Astrocyte of the hippocampus (primary cell): ENCODE measurements around the gene BCOR.

Experiments
- DNase-seq: peaks from one replicate; pipeline ENCODE4 v3.0.0; 2011; ENCODE audit warnings: low read depth, low spot score

Gene BCOR

DNA sequence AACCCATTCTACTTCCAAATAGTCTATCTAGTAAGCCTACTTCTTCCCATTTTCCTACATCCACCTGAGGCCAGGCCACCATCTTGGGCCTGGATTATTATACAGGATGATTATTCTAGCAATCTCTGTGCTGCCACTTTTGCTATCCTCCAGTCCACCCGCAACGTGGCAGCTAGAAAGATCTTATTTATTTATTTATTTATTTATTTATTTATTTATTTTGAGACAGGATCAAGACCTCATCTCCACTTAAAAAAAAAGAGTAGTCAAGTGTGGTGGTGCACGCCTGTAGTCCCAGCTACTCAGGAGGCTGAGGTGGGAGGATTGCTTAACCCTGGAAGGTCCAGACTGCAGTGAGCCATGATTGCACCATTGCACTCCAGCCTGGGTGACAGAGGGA is 15.2 kb upstream of the BCOR start:
- DNase-seq: no peak

DNA sequence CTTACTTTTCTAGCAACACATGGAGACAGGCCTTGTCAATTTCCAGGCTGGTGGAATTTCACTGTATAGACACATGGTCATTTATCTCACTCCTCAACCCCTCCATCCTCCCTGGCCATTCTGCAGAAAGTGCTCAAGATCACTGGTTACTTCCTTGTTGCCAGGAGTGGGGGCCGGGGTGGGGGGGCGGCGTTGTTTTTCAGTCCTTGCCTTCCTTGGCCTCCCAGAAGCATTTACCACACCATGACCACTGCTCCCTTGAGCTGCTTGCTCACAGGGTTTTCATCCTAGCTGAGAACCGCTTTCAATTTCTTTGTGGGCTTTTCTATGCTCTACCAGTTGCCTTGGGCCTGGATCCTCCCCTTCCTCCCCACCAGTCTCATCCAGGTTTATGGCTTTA is 14.1 kb upstream of the BCOR start:
- DNase-seq: no peak

DNA sequence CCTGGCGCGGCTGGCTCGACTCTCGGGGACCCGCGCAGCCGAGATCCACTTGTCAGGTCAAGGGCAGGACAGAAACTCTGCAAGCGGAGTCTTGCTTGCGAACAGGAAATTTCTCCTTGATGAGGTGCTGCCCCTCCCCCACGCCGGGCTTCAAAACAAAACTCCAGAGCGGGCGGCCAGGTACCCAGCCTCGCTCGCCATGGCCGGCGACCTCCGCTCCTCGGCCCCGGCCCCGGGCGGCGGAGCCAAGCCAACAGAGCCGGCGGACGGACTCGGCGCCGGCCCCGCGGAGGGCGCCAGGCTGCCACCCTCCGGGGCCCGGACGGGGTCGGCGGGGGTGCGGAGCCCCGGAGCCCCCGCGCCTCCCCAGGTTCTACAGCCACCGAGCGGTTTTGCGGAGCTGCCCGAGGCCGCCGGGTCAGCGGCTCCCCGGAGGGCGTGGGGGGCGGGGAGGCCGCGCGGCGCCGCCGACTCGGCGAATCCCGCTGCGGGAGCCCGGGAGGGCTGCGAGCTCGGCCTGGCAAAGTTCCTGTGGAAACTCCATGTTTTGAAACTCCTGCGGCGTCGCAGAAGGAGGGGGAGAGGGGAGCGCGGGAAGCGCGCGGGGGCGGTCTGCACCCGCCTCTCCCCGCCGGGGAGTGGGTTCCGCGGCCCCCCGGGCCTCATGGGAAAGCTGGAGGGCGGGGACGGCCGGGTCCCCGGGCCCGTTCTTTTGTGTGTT is 11.7 kb upstream of the BCOR start:
- peak; percentile 81 for DNase-seq

DNA sequence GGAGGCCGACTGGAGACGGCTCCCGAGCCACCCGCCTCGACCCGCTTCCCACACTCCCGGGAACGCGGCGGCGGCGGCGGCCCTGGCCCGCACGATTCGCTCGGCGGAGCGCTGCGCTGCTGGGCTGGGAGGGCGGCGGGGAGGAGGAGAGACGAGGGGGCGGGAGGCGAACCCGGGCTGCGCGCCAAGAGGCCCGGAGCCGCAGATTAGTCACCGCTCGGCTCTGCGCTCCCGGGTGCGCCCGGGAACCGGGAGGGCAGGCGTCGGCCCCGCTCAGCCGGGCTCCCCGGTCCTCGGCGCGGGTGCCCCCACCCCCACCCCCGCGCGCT is 11.2 kb upstream of the BCOR start:
- DNase-seq: peak; percentile 90

DNA sequence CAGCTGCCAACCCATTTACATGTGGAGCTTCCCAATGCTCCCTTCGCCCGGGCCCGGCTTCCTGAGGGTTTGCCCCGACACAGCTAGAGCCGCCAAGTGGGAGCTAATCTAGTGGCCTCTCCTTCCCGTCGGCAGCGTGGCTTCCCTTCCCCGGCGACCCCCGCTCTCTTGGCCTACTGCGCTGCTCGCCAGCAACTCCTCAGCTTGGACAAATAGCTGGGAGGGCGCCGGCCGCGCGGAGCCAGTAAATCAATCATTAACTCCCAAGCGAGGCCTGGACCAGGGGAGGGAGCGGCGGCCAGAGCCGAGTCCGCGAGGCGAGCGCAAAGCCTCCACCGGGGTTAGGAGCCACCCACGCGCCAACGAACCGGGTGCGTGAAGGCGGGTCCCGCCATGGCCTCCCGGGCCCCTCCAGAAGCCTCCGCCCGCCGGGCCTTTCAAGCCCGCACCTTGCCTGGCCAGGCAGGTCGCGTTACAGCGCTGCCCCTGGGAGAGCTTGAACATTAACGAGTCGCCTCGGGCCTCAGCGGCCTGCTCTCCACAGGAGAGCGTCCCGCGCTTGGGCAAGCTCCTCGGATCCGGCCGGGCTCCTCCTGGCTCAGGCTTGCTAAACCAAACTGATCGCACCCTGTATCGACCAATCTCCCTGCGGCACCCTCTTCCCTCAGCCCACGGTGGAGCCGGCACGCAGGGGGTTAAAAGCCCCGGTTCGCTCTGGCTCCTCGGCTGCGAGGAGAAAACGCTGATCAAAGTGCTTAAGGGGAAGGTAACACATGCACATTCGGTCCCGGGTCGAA is 10.6 kb upstream of the BCOR start:
- DNase-seq: no peak

DNA sequence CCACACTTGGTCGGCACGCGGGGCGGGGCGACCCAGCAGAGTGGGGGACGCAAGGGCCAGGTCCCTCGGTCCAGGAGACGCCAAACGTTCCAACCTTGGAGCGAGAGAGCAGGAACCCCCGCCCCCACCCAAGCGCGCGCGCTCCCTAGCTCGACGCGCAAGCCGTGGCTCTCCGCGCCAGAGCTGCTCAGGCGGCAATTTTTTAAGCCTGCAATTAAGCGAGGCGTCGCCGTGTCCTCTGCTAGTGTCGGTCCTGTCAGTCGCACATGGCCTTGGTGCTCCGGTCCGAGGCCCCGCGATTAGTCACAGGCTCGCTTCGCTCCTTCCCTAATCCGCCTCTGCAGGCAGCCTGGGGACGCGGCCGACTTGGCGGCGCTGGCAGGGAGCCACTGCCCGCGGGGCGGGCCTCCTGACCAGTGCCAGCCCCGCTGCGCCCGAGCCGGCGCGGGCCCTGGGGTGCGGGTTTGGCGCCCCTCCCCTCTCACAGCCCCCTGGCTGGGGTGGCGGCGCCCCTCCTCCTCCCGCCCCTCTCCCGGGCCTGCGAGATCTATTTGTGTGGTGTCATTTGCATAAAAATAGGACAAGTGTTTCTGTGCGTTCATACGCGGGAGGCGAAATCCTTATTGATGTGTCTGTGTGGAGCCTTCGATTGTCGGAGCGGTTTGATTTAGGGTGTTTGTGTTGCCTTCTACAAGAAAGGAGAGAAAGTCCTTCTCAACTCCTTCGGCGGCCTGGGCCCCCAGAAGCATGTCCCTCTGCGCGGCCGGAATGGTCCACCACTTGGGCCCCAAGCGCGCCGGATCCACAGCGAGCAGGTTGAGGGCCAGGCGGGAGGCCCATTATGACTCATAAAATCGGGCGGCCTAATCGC is 9.8 kb upstream of the BCOR start:
- peak; percentile 71 for DNase-seq

DNA sequence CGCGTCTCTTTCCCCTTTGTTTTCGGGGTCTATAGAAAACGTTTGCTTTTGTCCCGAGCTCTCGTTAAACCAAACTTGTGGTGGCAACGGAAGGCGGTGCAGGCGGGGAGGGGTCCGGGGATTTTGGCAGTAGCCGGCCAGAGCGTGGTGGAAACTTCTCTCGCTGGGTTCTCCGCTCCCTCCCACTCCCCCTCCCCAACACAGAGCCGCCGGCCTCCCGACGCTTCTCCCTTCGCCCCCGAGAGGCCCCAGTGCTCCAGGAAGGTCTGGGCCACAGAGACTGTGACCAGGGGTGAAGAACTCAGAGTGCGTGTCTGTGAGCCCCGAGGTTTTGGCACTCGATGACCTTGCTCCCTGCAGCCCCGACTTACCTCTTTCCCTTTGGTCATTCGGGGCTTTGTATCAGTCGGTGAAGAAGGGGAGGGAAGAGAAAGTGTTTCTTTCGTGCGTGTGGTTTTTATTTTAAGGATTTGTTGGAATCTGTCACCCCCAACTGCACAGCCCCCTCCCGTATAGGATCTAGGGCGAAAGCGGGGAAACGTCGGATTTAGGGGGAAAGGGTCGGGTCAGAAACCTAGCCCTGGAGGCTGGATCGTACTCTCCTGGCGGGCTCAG is 9.0 kb upstream of the BCOR start:
- no peak for DNase-seq

DNA sequence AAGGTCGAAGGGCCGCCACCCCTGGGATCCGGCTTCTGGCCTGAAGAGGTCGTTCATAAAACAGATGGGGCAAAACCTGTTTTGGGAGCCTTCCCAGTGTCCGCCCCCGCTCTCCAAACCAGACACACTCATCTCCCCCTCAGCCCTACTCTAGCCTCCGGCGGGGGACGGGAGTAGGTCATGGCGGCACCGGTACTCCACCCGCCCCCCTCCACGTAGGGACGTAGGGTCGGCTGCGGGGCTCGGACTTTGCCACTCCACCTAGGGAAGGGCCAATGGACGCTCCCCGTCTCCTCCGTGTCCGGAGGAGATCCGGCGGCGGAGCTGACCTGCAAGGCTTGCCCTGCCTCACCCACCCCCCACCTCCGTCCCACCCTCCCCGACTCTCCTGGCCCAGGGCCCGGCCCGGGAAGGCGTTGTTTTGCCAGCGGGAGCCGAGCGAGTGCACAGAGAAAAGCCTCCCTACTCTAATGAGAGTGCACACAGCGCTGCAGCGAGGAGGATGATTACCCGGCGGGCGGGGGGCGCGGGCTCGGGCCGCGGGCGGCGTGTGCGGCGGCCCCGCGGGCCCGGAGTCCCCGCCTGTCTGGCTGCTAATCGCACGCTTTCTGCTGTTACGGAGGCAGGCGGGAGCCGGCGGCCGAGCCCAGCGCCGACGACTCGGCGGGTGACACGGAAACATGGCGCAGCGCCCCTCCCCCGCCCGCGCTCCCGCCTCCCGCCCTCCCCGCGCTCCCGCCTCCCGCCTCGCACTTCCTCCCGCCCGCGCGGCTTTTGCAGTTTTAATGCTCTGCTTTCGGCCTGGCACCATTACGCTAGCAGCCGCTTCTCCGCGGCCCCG is 8.3 kb upstream of the BCOR start:
- DNase-seq: peak; percentile 67

DNA sequence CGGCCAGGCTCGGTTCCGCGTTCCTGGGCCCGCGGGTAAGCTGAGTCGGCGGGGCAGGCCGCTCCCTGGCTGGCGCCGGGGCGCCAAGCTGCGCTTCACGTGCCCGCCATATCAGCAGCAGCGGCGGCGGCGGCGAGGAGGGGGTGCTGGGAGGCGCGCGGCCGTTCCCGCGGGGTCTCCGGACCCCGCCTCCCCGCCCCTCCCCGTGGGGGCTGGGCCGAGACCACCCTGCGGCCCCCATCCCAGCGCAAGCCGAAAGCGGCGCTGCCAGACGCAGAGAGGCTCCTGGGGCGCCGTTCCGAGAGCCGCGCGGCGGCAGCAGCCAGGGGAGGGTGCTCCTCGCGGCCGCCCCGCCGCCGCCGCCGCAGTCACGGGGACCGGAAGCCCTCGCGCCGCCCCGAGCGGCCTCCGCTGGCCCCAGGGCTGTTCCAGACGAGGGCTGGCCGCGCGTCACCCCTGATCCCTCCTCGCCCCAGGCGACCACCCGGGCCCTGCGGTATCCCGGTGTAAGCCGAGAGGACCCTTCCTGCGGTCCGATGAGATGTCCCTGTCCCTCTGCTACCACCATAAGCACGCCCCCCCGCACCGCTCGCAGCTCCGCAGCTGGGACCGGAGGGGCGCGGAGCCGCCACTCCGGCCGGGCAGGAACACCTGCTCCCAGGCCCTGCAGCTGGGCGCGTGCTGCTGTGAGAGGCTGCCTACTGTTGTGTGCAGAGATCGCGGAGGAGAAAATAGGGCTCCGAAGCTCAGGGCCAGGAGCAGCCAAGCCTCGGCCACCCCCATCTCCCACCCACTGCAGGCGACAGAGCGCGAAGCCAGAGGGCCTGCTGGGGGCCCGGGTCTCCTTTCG is 7.5 kb upstream of the BCOR start:
- peak; percentile 57 for DNase-seq

DNA sequence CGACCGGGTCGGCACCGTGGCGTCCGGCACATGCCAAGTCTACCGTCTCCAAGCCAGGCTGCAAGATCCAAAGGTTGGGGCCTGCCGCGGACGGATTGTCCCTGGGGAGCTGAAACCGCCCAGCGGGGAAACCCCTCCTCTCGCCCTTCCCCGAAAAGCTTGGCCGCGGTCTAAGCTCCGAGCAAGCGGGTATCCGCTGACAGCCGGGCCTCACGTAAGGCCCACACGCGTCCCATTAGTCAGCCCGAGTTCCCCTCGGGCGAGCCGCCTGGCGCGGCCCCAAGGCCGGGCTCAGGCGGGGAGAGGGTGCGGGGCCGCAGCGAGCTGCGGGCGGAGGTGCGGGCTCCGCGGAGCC is 6.8 kb upstream of the BCOR start:
- DNase-seq: peak; percentile 75

DNA sequence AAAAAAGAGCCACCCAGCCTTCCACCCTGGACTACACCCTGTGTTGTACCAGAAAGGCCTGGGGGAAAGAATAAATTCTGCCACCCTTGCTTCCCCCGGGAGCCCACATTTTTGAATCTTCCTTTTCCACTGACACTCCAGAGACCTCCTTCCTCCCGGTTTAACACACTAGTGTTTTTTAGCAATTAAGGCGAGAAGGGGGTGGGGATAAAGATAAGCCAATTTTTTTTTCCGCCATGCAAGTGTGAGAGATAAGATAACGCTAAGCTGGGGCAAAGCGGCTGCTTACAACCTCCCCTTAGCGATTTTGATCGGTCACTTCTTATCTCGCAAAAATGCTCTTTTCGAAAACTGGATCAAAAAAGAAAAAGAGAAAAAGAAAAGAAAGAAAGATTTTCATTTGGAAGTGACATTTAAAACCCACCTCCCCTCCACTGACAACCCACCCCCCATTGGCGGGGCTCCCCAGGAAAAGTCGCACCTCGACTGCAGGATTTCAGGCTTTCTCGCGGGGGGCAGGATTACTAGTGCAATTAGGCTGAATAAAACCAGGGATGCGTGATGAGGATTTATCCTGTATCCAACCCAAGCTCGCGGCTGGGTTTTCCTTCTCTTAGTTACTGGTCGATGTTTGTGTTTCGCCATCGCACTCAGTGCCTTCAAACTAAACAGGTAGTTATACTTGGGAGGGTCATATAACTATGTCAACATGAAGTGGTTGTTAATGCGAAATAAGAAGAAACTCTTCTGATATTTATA is 6.0 kb upstream of the BCOR start:
- DNase-seq: no peak

DNA sequence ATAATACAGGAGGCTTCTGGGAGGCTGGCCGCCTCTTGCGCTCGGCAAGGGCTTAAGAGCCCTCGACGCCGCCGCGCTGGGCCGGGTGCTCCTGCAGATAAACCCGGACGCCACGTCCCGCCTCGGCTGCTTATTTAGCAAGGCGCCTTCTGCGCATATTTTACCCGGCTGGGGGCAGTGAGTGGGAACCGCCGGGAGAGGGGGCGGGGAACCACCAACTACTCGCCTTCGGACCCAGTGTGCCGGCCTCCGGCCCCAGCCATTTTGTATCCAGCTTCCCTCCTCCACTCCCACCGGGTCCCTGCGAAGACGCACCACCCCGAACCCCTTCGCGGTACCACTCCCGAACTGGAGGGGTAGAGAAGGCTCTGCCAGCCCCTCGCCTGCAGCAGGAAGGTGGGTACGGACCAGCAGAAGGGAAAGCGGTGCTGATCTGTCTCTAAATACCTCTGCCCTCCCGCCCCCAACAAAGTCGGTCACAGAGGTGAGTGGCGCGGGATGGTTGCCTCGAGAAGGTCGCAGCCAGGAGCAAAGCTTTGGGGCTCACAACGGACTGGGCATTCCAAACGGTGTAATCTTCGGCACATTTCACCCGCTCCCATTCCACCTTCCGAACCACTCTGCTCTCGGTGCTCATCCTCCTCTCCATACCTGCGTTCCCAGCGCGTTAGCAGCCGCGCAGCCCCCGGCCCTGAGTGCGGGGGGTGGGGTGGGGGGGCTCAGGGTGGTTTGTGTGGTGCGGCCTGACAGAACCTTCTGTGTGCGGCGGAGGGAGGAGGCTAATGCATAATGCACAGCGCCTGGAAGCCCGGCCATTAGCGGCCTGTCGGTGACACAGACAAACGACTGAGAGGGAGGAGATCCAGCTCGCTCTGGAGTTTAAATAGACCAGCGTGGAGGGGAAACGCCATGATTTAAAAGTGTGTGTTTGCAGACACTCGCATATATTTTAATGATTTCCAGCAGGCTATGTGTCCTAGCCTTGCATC is 4.9 kb upstream of the BCOR start:
- DNase-seq: no peak

DNA sequence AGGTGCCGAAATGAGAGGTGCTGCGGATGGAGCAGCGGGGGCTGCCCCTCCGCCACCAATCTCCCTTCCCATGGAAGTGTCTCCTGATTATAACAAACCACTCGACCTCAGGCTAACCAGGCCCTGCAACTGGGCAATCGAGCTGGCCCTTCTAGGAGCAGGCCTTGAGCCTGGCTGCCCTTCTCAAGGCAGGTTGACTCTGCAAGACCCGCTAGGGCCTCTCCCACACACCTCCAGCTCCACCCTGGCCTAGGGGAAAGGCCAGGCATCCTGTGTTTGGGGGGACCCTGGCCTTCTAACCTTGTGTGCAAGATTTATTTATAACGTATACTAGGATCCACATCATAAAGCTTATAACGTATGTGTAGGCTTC is 3.7 kb upstream of the BCOR start:
- no peak for DNase-seq

DNA sequence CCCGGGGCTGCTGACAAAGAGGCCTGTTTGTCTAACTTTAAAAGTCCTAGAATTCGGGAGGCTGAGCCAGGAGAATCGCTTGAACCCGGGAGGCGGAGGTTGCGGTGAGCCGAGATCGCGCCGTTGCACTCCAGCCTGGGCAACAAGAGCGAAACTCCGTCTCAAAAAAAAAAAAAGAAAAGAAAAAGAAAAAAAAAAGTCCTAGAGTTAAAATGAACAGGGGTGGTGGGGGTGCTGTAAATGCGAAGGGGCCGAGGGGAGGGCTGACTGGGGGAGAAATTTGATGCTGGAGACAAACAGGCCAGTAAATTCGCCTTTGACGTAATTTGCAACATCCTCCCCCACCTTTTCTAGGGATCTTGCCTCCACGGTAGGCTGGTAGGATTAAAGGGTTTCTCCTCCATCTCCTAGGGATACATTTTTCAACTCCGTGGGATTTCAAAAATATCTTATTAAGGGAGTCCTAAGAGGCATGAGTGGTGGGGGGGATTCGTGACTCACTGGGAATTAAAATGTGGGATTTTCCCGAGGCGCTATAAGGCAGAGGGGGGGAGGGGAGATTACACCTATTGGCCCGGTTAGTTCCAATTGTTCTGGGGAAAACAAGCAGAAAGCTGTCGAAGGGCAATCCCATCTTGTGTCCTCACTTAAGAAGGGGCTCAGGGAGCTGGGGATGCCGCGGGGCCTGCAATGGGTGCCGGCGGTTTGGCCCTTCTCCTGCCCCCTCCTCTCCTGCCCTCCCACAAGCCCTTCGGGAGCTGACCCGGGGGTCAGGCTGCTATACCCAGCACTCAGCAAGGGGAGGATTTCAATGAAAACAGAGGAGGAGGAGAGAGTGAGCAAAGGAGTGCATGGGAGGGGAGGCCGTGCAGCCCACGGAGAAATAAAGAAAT is 3.0 kb upstream of the BCOR start:
- DNase-seq: no peak

DNA sequence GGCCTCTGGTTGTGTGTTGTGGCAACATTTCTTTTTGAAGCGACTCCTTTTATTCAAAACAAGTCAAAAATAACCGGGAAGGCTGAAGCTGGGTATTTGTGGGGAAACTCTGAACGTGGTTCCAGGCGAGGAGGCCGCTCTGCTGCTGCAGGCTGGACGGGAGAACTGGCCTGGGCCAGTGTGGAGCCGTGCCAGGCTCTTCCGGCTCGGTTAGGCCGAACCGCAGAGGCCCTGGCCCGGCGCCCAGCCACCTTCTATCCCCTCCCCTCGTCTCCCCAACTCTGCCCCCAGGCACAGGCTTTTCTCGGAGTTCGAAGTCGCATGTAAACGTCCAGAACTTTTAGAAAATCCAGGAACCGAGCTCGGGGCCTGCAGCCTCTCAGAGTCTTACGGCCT is 2.4 kb upstream of the BCOR start:
- peak; percentile 69 for DNase-seq

DNA sequence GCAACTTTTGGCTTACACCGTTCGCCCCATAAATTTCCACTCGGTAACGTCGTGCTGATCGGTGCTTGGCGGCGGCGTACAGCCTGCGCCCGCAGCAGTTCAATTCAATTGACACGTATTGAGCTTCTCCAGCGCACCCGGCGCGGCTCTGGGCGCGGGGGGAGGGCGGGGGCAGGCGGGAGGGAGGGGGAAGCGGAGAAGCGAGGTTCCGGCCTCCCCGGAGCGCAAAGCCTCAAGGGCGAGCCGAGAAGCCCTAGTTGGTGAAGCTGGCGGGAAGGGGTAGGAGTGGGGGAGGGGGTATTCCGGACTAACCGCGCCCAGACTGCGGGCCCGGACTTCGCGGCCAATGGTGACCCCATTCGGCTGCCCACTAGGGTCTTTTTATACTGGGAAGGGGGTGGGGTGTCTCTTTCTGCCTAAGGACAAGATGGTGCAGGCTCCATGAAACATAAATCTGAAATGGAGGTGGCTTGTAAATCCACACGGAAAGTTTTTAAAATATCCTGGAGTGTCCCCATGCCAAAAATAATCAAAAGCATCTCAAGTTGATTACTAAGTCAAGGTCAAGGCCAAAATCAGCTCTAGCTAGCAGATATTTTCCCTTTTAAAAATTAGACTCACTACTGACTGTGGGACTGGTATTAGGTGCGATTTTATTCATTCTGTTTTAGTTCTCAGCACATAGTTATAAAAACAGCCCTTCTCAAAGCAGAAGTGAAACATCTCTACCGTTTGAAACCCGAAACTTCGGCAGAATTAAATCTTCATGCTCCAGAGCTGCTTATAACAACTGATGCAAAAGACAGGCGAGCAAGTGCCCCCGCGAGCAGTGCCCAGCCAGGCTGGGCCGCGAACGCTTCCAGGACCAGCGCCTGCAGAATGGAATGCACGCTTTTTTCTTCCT is 1.5 kb upstream of the BCOR start:
- DNase-seq: peak; percentile 31
